A549 (cell line): ENCODE results near the gene PRICKLE4. TPM values are rescaled to one million over a fixed set of nuclear protein-coding genes. Genes with fewer than 3 reads are reported as not detected.

Experiments used
- ATAC-seq, 2 experiments: fragments of 200-7000 bp in 1 of 2; fragments of >200 bp in 1 of 2; cut with Nextera tagmentation in 1 of 2; cut with Tn5 transposase in 1 of 2; 3 replicates each; pipeline versions ENCODE4 v1.8.0 to v1.9.1; 2018 to 2020; ENCODE audit warnings: mild to moderate bottlenecking in 1 of 2, moderate library complexity in 1 of 2
- CTCF ChIA-PET: fragments of 300-600 bp; sonication (Branson Sonifier 250); formaldehyde crosslinking; extraction: SDS; loops from one replicate; lab custom pipeline; 2021; ENCODE audit warnings: antibody characterized with exemption, inconsistent platforms; lab: Yijun Ruan, JAX
- POLR2A ChIA-PET: fragments of 350-600 bp; formaldehyde crosslinking; extraction: SDS; loops from one replicate; lab custom pipeline; 2021; ENCODE audit warnings: antibody characterized with exemption, inconsistent platforms; lab: Yijun Ruan, JAX
- DNase-seq, 2 experiments: peaks; one replicate each; pipeline versions ENCODE4 v3.0.0 to v3.0.0-alpha.2; 2011 to 2016; ENCODE audit warnings: low read depth in 1 of 2, low spot score in 1 of 2
- FAIRE-seq: peaks from 2 replicates; lab custom pipeline; 2011; peaks lifted over from hg19 to GRCh38; lab: Jason Lieb, UNC
- H3K27ac ChIP-seq, 2 experiments: fragments of >200 bp; sonication (Bioruptor Twin); formaldehyde crosslinking; 3 replicates each; pipeline ENCODE4 v1.5.1; 2016 to 2017
- H3K4me1 ChIP-seq: fragments of >200 bp; sonication (Bioruptor Twin); formaldehyde crosslinking; 3 replicates; pipeline ENCODE4 v1.6.1; 2016
- H3K4me2 ChIP-seq: fragments of >200 bp; sonication (Bioruptor Twin); formaldehyde crosslinking; 3 replicates; pipeline ENCODE4 v1.6.1; 2016
- H3K4me3 ChIP-seq: fragments of >200 bp; sonication (Bioruptor Twin); formaldehyde crosslinking; 3 replicates; pipeline ENCODE4 v1.5.1; 2016
- H3K9me3 ChIP-seq: fragments of >200 bp; sonication (Bioruptor Twin); formaldehyde crosslinking; 3 replicates; pipeline ENCODE4 v1.6.1; 2016
- BCL3 ChIP-seq: fragments of >200 bp; sonication (Bioruptor Twin); formaldehyde crosslinking; IDR thresholded peaks from 3 replicates; pipeline ENCODE4 v1.6.1; 2016
- CBX2 ChIP-seq: fragments of 200-600 bp; sonication (generic); IDR thresholded peaks from 2 replicates; pipeline ENCODE4 v1.6.1; 2016; ENCODE audit warnings: low read depth, mild to moderate bottlenecking, borderline replicate concordance
- CHD4 ChIP-seq: fragments of 200-600 bp; sonication (generic); IDR thresholded peaks from 2 replicates; pipeline ENCODE4 v1.6.1; 2016; ENCODE audit warnings: antibody characterized with exemption, mild to moderate bottlenecking, borderline replicate concordance
- CTCF ChIP-seq: fragments of >200 bp; sonication (Bioruptor Twin); formaldehyde crosslinking; IDR thresholded peaks from 3 replicates; pipeline ENCODE4 v1.5.1; 2016
- EHF ChIP-seq: fragments of 250-450 bp; sonication (Bioruptor Pico); IDR thresholded peaks from 2 replicates; pipeline ENCODE4 v1.5.0; 2020; ENCODE audit warnings: mild to moderate bottlenecking
- FOSB ChIP-seq: fragments of 250-450 bp; sonication (Bioruptor Pico); IDR thresholded peaks from 2 replicates; pipeline ENCODE4 v1.5.0; 2020; ENCODE audit warnings: mild to moderate bottlenecking, moderate library complexity
- GATA3 ChIP-seq: IDR thresholded peaks from 2 replicates; pipeline ENCODE4 v1.6.1; 2012; ENCODE audit warnings: borderline replicate concordance
- HDAC2 ChIP-seq: fragments of 200-600 bp; sonication (generic); IDR thresholded peaks from 2 replicates; pipeline ENCODE4 v1.6.1; 2016
- HOXB5 ChIP-seq: fragments of 250-450 bp; sonication (Bioruptor Pico); IDR thresholded peaks from 2 replicates; pipeline ENCODE4 v1.5.0; 2020; ENCODE audit warnings: mild to moderate bottlenecking, moderate library complexity
- MAFK ChIP-seq: fragments of 450-650 bp; IDR thresholded peaks from 2 replicates; pipeline ENCODE4 v1.6.1; 2014; ENCODE audit not compliant: partially characterized antibody
- MAX ChIP-seq: IDR thresholded peaks from 2 replicates; pipeline ENCODE4 v1.6.1; 2012
- NFE2L2 ChIP-seq: fragments of 150-350 bp; conservative IDR thresholded peaks from 2 replicates; pipeline ENCODE4 v1.6.1; 2014; ENCODE audit warnings: low read length
- NPAS2 ChIP-seq: fragments of 250-450 bp; sonication (Bioruptor Pico); IDR thresholded peaks from 2 replicates; pipeline ENCODE4 v1.8.0; 2022; ENCODE audit warnings: mild to moderate bottlenecking, moderate library complexity, borderline replicate concordance
- NR3C1 ChIP-seq: fragments of >200 bp; sonication (Bioruptor Twin); formaldehyde crosslinking; IDR thresholded peaks from 3 replicates; pipeline ENCODE4 v1.6.1; 2017
- PBX3 ChIP-seq: IDR thresholded peaks from 2 replicates; pipeline ENCODE4 v1.6.1; 2012
- PHF8 ChIP-seq: fragments of 200-600 bp; sonication (generic); IDR thresholded peaks from 2 replicates; pipeline ENCODE4 v1.6.1; 2016; ENCODE audit warnings: low read depth, mild to moderate bottlenecking, antibody characterized with exemption, moderate library complexity, borderline replicate concordance
- POLR2AphosphoS2 ChIP-seq: conservative IDR thresholded peaks from 2 replicates; pipeline ENCODE4 v1.6.1; 2012; ENCODE audit warnings: low read length, improper control_type of control experiment, inconsistent platforms
- RARB ChIP-seq: fragments of 250-450 bp; sonication (Bioruptor Pico); IDR thresholded peaks from 2 replicates; pipeline ENCODE4 v1.8.0; 2021; ENCODE audit warnings: mild to moderate bottlenecking, moderate library complexity
- USF2 ChIP-seq: fragments of 450-650 bp; IDR thresholded peaks from 2 replicates; pipeline ENCODE4 v1.6.1; 2014; ENCODE audit warnings: antibody characterized with exemption
- ZC3H11A ChIP-seq: fragments of 450-650 bp; IDR thresholded peaks from 2 replicates; pipeline ENCODE4 v1.6.1; 2014; ENCODE audit warnings: antibody characterized with exemption, mild to moderate bottlenecking
- WGBS: methylation state at CpG from one replicate; pipeline ENCODE4 v1.1.6; 2017; ENCODE audit errors: missing lambda C conversion rate; 5-methylcytosine and 5-hydroxymethylcytosine counted together
- polyA plus RNA-seq, 4 experiments: library from polyadenylated mRNA; depleted of rRNA in 3 of 4; stranded (reverse); fragments of >200 nt; fragmentation: RNase III in 1 of 4; extraction: RNeasy Plus Mini Kit Qiagen cat#74134 plus additional on column Dnase treatment in 1 of 4; gene quantifications; 2 replicates in 3 of 4; 3 replicates in 1 of 4; pipeline ENCODE4 v1.2.3, GENCODE V29; 2011 to 2017

PRICKLE4 gene
- polyA plus RNA-seq, 2 of the 4 experiments (the other 2 are of a cell fraction): 0.34 to 1.5 TPM

GRCh38 chr6:41739041-41739440, 41.5 kb upstream of the PRICKLE4 start:
- H3K4me2 ChIP-seq: no peak overlapping the region
- no peak overlapping the region for H3K27ac ChIP-seq
- no peak for TF ChIP-seq FOSB (CRISPR knock-in tag)
- TF ChIP-seq CBX2: no peak
- no peak for TF ChIP-seq MAX
- no peak for TF ChIP-seq BCL3
- 80% methylated on average over 4 of the region's 4 CpGs for WGBS
- H3K4me3 ChIP-seq: no peak overlapping the region
- CTCF ChIA-PET: interaction anchor here (0.7 to 1.3 kb wide), 2 partner anchors 33 to 371 kb away, joined by 3 read pairs; no protein-coding TSS in a partner anchor
- ATAC-seq: no peak
- peaks cover 30% of the 10 kb centered on the region for H3K4me1 ChIP-seq
- DNase-seq: no peak
- no peak for FAIRE-seq
- POLR2A ChIA-PET: no interaction called here
- H3K9me3 ChIP-seq: no peaks in the 10 kb centered on the region

- no peak for DNase-seq
- ATAC-seq: no peak
- H3K4me2 ChIP-seq: no peak overlapping the region
- CTCF ChIA-PET: interaction anchor here (0.7 to 1.6 kb wide), 5 partner anchors 16 to 57 kb away, joined by 3 to 11 read pairs (median 4); no protein-coding TSS in a partner anchor
- 86% methylated on average over 11 of the region's 13 CpGs for WGBS
- no peak for FAIRE-seq
- H3K4me3 ChIP-seq: no peak overlapping the region
- POLR2A ChIA-PET: no interaction called here
- peaks cover 30% of the 10 kb centered on the region for H3K4me1 ChIP-seq
- H3K27ac ChIP-seq: peak overlapping the region; percentile 27 to 37; a peak in 3 of 6 replicates
- TF ChIP-seq PHF8 (no peak), HDAC2 (no peak), HOXB5 (CRISPR knock-in tag) (no peak), CTCF (no peak), NPAS2 (CRISPR knock-in tag) (no peak), CHD4 (no peak), USF2 (no peak), FOSB (CRISPR knock-in tag) (no peak), ZC3H11A (no peak), PBX3 (no peak), POLR2AphosphoS2 (no peak), RARB (no peak), NR3C1 (no peak), GATA3 (no peak), CBX2 (no peak), MAFK (no peak), NFE2L2 (no peak), EHF (CRISPR knock-in tag) (no peak)
- H3K9me3 ChIP-seq: no peaks in the 10 kb centered on the region
Observed at GRCh38 chr6:41740366-41741162, 40.0 kb upstream of the PRICKLE4 start.
